Measurements from ENCODE around the gene CD300LD. TPM values are rescaled to one million over a fixed set of nuclear protein-coding genes. Genes with fewer than 3 reads are reported as not detected.
"Not testable (repeated sequence)": the region's sequence is repeated elsewhere in the genome, so short reads cannot be mapped to it uniquely, and the experiment has no call there.

Gene CD300LD
- total RNA-seq, 1 experiment from 2014 or later = not detected

GRCh38 chr17:74582633-74583032 is 9.4 kb downstream of the CD300LD start:
- BruUV-seq (replicated peaks) = no TSS peak
- no peak overlapping the region for H3K4me3 Mint-ChIP-seq (ENCODE audit: unreplicated experiment)
- no peak for DNase-seq (ENCODE audit: unreplicated experiment)
- no peaks in the 10 kb centered on the region for H3K9me3 Mint-ChIP-seq (ENCODE audit: unreplicated experiment)
- TF ChIP-seq CTCF (IDR thresholded peaks at IDR 0.05; ENCODE audit: unreplicated experiment) = no peak
- no peak overlapping the region for H3K27ac Mint-ChIP-seq (ENCODE audit: low read depth, unreplicated experiment)
- peaks cover 3% of the 10 kb centered on the region for H3K36me3 Mint-ChIP-seq (ENCODE audit: insufficient read depth, unreplicated experiment)
- peaks cover 10% of the 10 kb centered on the region for H3K4me1 Mint-ChIP-seq (ENCODE audit: insufficient read depth, unreplicated experiment)
- CTCF ChIA-PET = no interaction called here
- H3K27me3 Mint-ChIP-seq (ENCODE audit: insufficient read depth, unreplicated experiment) = no peaks in the 10 kb centered on the region
- POLR2A ChIA-PET = interaction anchor here (1.3 kb wide), 1 partner anchor 23 kb away, joined by 3 read pairs; no protein-coding TSS in a partner anchor
- intact Hi-C loops (cut with micrococcal nuclease) = no loop called here

- intact Hi-C loops (cut with micrococcal nuclease) = no loop called here
- TF ChIP-seq CTCF (IDR thresholded peaks at IDR 0.05; ENCODE audit: unreplicated experiment) = no peak
- Mint-ChIP-seq H3K4me3 (ENCODE audit: unreplicated experiment) (no peak overlapping the region), H3K27me3 (ENCODE audit: insufficient read depth, unreplicated experiment) (no peaks in the 10 kb centered on the region), H3K4me1 (ENCODE audit: insufficient read depth, unreplicated experiment) (peaks cover 5% of the 10 kb centered on the region), H3K27ac (ENCODE audit: low read depth, unreplicated experiment) (no peak overlapping the region), H3K9me3 (ENCODE audit: unreplicated experiment) (no peaks in the 10 kb centered on the region), H3K36me3 (ENCODE audit: insufficient read depth, unreplicated experiment) (peaks cover 6% of the 10 kb centered on the region)
- no TSS peak for BruUV-seq (replicated peaks)
- no peak for DNase-seq (ENCODE audit: unreplicated experiment)
- CTCF ChIA-PET = no interaction called here
- POLR2A ChIA-PET = no interaction called here
Measured at GRCh38 chr17:74579900-74580299, 12.2 kb downstream of the CD300LD start.

GRCh38 chr17:74578979-74579378 is 13.1 kb downstream of the CD300LD start:
- no TSS peak for BruUV-seq (replicated peaks)
- Mint-ChIP-seq H3K4me3 (ENCODE audit: unreplicated experiment) (no peak overlapping the region), H3K27me3 (ENCODE audit: insufficient read depth, unreplicated experiment) (no peaks in the 10 kb centered on the region), H3K4me1 (ENCODE audit: insufficient read depth, unreplicated experiment) (peaks cover 5% of the 10 kb centered on the region), H3K36me3 (ENCODE audit: insufficient read depth, unreplicated experiment) (peaks cover 6% of the 10 kb centered on the region), H3K27ac (ENCODE audit: low read depth, unreplicated experiment) (no peak overlapping the region), H3K9me3 (ENCODE audit: unreplicated experiment) (no peaks in the 10 kb centered on the region)
- DNase-seq (ENCODE audit: unreplicated experiment) = no peak
- ChIA-PET CTCF (no interaction called here), POLR2A (no interaction called here)
- intact Hi-C loops (cut with micrococcal nuclease) = no loop called here
- TF ChIP-seq CTCF (IDR thresholded peaks at IDR 0.05; ENCODE audit: unreplicated experiment) = no peak

GRCh38 chr17:74574489-74575142 is 17.5 kb downstream of the CD300LD start:
- BruUV-seq (replicated peaks) = no TSS peak
- ChIA-PET CTCF (interaction anchor here (0.5 to 1.3 kb wide), 4 partner anchors 9 to 206 kb away, joined by 3 to 4 read pairs (median 4); no protein-coding TSS in a partner anchor), POLR2A (interaction anchor here (0.9 kb wide), 1 partner anchor 25 kb away, joined by 3 read pairs; no protein-coding TSS in a partner anchor)
- Mint-ChIP-seq H3K9me3 (ENCODE audit: unreplicated experiment) (no peaks in the 10 kb centered on the region), H3K4me1 (ENCODE audit: insufficient read depth, unreplicated experiment) (peaks cover 6% of the 10 kb centered on the region), H3K4me3 (ENCODE audit: unreplicated experiment) (no peak overlapping the region), H3K36me3 (ENCODE audit: insufficient read depth, unreplicated experiment) (peaks cover 6% of the 10 kb centered on the region), H3K27me3 (ENCODE audit: insufficient read depth, unreplicated experiment) (no peaks in the 10 kb centered on the region), H3K27ac (ENCODE audit: low read depth, unreplicated experiment) (no peak overlapping the region)
- TF ChIP-seq CTCF (IDR thresholded peaks at IDR 0.05; ENCODE audit: unreplicated experiment) = no peak
- DNase-seq (ENCODE audit: unreplicated experiment) = no peak
- intact Hi-C loops (cut with micrococcal nuclease) = no loop called here

- intact Hi-C loops (cut with micrococcal nuclease); BruUV-seq (replicated peaks); H3K36me3 Mint-ChIP-seq (ENCODE audit: insufficient read depth, unreplicated experiment); H3K27ac Mint-ChIP-seq (ENCODE audit: low read depth, unreplicated experiment); H3K4me3 Mint-ChIP-seq (ENCODE audit: unreplicated experiment); DNase-seq (ENCODE audit: unreplicated experiment); H3K27me3 Mint-ChIP-seq (ENCODE audit: insufficient read depth, unreplicated experiment); H3K9me3 Mint-ChIP-seq (ENCODE audit: unreplicated experiment): not testable (repeated sequence)
- ChIA-PET CTCF (interaction anchor here (0.6 to 1.3 kb wide), 4 partner anchors 8 to 29 kb away, joined by 3 to 4 read pairs (median 4); no protein-coding TSS in a partner anchor), POLR2A (interaction anchor here (0.6 to 1.3 kb wide), 3 partner anchors 10 to 953 kb away, joined by 3 to 4 read pairs (median 3); no protein-coding TSS in a partner anchor)
- H3K4me1 Mint-ChIP-seq (ENCODE audit: insufficient read depth, unreplicated experiment) = peaks cover 14% of the 10 kb centered on the region
Measured at GRCh38 chr17:74573635-74574034, 18.4 kb downstream of the CD300LD start.
